ENCODE results near the gene TBC1D22A. TPM values are rescaled to one million over a fixed set of nuclear protein-coding genes. Genes with fewer than 3 reads are reported as not detected.

The TBC1D22A gene
- total and polyA plus RNA-seq, 9 of the 15 experiments (the other 6 are each of a cell fraction or from before 2014, with no cell fraction given), result 0.20 to 11.5 (median 5.2) TPM

GRCh38 chr22:47052236-47053012 lies 290.0 kb downstream of the TBC1D22A start (continued):
- TF ChIP-seq ZBTB40 (IDR thresholded peaks at IDR 0.05) (no peak), ZBTB40 (CRISPR knock-in tag; IDR thresholded peaks at IDR 0.05) (no peak), ZNF766 (CRISPR knock-in tag; conservative IDR thresholded peaks at IDR 0.05) (no peak), ZBTB12 (CRISPR knock-in tag; IDR thresholded peaks at IDR 0.05) (no peak), ARNT (IDR thresholded peaks at IDR 0.05) (no peak), ETS2 (tag; IDR thresholded peaks at IDR 0.05; ENCODE audit: borderline replicate concordance, poor library complexity, severe bottlenecking) (no peak), HNRNPUL1 (IDR thresholded peaks at IDR 0.05; ENCODE audit: low read length) (no peak), EZH2 (IDR thresholded peaks at IDR 0.05; ENCODE audit: borderline replicate concordance, low read depth, low read length) (no peak), DMBX1 (CRISPR knock-in tag; IDR thresholded peaks at IDR 0.05; ENCODE audit: borderline replicate concordance) (no peak), MED1 (CRISPR knock-in tag; IDR thresholded peaks at IDR 0.05; ENCODE audit: borderline replicate concordance) (no peak), BDP1 (IDR thresholded peaks at IDR 0.05; ENCODE audit: insufficient read depth, insufficient read length) (no peak), SMAD4 (CRISPR knock-in tag; conservative IDR thresholded peaks at IDR 0.05) (no peak)

All from K562 (cell line).